Pons (tissue), 1 donor: ENCODE measurements around the gene CMYA5.

Experiments used
- DNase-seq: peaks from one replicate; pipeline ENCODE4 v3.0.0-alpha.2; 2016; ENCODE audit warnings: low spot score

CMYA5 gene

GRCh38 chr5:79834754-79835714 lies 145.4 kb downstream of the CMYA5 start:
- DNase-seq = no peak

DNA sequence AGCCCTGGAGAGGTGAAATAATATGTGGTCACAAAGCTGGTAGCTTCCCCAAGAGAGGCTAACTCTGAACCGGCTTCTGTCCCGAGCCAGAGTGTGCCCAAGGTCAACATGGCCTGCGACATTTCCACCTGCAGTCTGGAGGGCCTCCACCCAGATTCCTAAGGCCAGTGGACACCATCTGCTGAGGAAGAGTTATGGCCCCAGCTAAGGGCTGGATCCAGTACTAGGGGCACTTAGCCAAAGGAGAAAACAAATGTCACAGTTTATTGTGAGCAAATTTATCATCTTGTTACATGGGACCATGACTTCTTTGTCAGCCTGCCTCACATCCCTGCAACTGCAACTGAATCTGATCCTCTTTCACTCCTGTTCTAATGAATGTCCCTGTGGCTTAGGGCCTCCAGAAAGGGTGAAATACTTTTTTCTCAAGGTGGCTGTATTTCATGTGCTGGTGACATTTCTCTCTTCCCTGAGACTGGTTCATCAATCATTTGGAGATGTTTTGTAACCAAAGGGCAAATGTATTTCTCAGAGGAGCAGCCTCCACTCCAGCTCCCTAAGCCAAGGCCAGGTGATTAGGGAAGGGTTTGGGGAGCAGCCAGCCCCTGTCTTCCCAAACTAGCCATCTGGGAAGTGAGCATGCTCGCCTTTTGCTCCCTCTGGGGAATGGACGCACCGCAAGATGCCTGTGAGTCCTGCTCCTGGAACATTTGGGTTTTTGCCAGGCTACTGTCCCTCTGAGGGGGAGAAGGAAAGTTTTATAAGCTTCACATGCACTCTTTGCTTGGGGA lies 148.3 kb downstream of the CMYA5 start:
- peak; percentile 11 for DNase-seq

- DNase-seq = no peak
Measured at GRCh38 chr5:79840084-79840990, 150.7 kb downstream of the CMYA5 start.

- DNase-seq = no peak
Measured at GRCh38 chr5:79841172-79841571, 151.5 kb downstream of the CMYA5 start.

GRCh38 chr5:79842006-79842881 lies 152.6 kb downstream of the CMYA5 start:
- no peak for DNase-seq

DNA sequence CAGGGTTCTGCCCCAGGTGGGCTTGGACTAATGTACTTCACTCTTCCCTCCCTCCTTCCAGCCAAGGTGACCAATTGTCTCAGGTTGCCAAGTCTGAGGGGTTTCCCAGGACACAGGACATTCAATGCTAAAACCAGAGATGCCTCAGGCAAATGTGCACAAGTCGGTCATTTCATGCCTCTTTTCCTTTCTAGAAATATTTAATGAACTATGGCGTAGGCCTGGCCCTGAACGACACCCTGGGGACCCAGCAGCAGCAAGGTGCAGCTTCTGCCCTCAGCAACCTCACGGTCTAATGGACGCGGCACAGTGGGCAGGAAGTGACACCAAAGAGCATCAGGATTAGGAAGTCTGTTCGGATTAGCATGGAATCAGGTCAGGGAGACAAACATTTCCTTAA lies 153.4 kb downstream of the CMYA5 start:
- no peak for DNase-seq

- DNase-seq = no peak
Measured at GRCh38 chr5:79843450-79844388, 154.1 kb downstream of the CMYA5 start.

GRCh38 chr5:79844571-79844970 lies 154.9 kb downstream of the CMYA5 start:
- DNase-seq = no peak

DNA sequence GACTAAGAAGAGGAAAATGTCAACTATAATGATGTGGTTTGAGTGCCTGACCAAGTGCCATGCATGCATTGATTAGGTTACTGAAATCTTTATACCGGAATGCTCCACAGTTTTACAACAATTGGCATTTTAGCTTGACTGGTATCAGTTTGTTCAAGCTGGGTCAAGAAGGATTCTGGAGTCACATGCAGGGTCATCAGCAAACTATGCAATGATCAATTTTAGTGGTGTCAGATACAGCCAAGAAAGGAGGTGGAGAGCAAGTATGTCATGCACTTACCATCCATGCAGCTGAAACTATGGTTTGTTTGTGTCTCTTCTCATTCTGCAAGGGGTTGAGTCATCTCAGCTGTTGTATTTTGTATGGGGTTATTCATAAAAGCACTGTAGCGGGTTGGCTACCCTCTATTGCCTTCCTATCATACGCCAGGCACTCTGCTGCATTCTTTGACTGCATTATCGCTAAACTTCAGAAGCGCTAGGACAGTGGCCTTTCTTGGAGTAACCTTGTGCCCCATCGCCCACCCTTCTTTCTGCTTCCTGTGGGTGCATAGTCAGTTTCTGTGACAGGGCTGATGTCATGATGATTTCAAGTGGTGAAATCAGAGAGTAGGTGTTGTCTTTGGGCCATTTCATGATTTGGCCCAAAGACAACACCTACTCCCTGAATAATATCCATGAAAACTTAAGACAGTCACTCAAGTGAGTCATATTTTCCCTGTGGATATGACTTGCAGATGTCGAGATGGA lies 156.0 kb downstream of the CMYA5 start:
- peak; percentile 59 for DNase-seq

- no peak for DNase-seq
Measured at GRCh38 chr5:79846198-79846521, 156.5 kb downstream of the CMYA5 start.

- DNase-seq = no peak
Measured at GRCh38 chr5:79847561-79847960, 157.9 kb downstream of the CMYA5 start.

GRCh38 chr5:79849061-79849460 lies 159.4 kb downstream of the CMYA5 start:
- no peak for DNase-seq
